PFSK-1 (cell line): ENCODE results near the gene CYLD.

Experiments
- FOXP2 ChIP-seq: optimal IDR thresholded peaks from 2 replicates; pipeline ENCODE3; 2011; ENCODE audit warnings: borderline replicate concordance, control low read depth, inconsistent platforms; ENCODE audit not compliant: insufficient read depth; ENCODE audit errors: extremely low read length, extremely low read depth
- POLR2AphosphoS5 ChIP-seq: IDR thresholded peaks from 2 replicates; pipeline ENCODE4 v1.6.1; 2012; ENCODE audit warnings: low read depth, mild to moderate bottlenecking, control low read depth, low read length, moderate library complexity
- REST ChIP-seq, 2 experiments: IDR thresholded peaks; 2 replicates each; pipeline versions ENCODE4 v1.6.1 to v1.8.0; 2011 to 2012; ENCODE audit warnings: low read depth in 2 of 2, low read length in 2 of 2, control low read depth in 1 of 2, inconsistent platforms in 1 of 2, mild to moderate bottlenecking in 1 of 2, moderate library complexity in 1 of 2; ENCODE audit not compliant: insufficient read depth in 1 of 2
- SIN3A ChIP-seq: IDR thresholded peaks from 2 replicates; pipeline ENCODE4 v1.6.1; 2012; ENCODE audit warnings: mild to moderate bottlenecking, low read length, moderate library complexity, borderline replicate concordance; ENCODE audit not compliant: insufficient read depth
- TAF1 ChIP-seq: IDR thresholded peaks from 2 replicates; pipeline ENCODE4 v1.6.1; 2012; ENCODE audit warnings: low read length, control low read depth, borderline replicate concordance; ENCODE audit not compliant: insufficient read depth

The CYLD gene

GRCh38 chr16:50838885-50839284, 97.0 kb downstream of the CYLD start:
- TF ChIP-seq SIN3A (no peak), FOXP2 (no peak), POLR2AphosphoS5 (no peak), REST (IDR thresholded peaks at IDR 0.05; ENCODE audit: insufficient read depth in 1 of 2, low read depth in 2 of 2, low read length in 2 of 2) (no peak), TAF1 (no peak)

- no peak for TF ChIP-seq REST (IDR thresholded peaks at IDR 0.05; ENCODE audit: insufficient read depth in 1 of 2, low read depth in 2 of 2, low read length in 2 of 2)
- no peak for TF ChIP-seq TAF1
- no peak for TF ChIP-seq POLR2AphosphoS5
- no peak for TF ChIP-seq FOXP2
- TF ChIP-seq SIN3A, result no peak
Observed at GRCh38 chr16:50839356-50839755, 97.5 kb downstream of the CYLD start.

GRCh38 chr16:50839920-50840729, 98.2 kb downstream of the CYLD start:
- TF ChIP-seq FOXP2, result no peak
- no peak for TF ChIP-seq POLR2AphosphoS5
- no peak for TF ChIP-seq SIN3A
- TF ChIP-seq REST (IDR thresholded peaks at IDR 0.05; ENCODE audit: insufficient read depth in 1 of 2, low read depth in 2 of 2, low read length in 2 of 2), result no peak
- no peak for TF ChIP-seq TAF1

DNA sequence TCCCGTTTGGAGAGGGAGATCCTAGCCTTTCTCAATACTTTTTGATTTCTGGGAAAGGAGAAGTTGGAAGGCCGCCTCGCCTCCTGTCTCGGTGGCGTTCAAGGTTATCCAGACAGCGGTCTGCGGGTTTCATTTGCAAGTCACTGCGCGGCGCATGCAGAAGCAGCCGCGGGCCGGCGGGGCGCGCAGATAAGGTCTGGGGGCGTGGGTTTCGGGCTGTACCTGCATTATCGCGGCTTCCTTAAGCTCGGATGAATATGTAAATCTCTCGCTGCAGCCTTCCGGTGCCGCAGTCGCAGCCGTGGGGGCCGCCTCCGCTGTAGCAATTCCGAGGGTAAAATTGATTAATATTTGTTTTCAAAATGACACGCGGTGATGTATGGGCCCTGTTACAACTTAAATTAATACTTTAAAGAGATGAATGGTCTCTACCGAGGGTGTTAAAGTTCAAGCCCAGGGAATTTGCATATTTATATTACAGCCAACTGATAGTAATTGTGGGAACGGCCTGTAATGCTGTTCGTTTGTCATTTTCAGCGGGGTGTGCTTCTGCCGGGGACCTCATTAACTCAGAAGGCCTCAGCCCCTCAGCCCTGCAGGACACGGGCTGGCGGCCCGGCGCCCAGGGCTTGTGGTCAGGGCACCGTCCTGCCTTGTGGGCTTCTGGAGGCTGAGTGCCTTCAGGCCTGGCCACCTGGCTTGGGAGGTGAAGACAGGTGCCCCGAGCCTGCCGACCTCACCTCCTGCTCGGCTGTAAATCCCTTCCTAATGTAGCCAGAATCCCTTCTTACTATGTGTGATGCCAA, 99.4 kb downstream of the CYLD start:
- no peak for TF ChIP-seq FOXP2
- no peak for TF ChIP-seq TAF1
- no peak for TF ChIP-seq POLR2AphosphoS5
- TF ChIP-seq REST (IDR thresholded peaks at IDR 0.05; ENCODE audit: insufficient read depth in 1 of 2, low read depth in 2 of 2, low read length in 2 of 2), result no peak
- no peak for TF ChIP-seq SIN3A
